Ascending aorta (tissue), 2 donors: ENCODE data around the gene RBM33. TPM values are rescaled to one million over a fixed set of nuclear protein-coding genes. Genes with fewer than 3 reads are reported as not detected.

Experiments used
- DNase-seq, 2 donors: peaks; one replicate each; pipeline ENCODE4 v3.0.0-alpha.2; 2019; ENCODE audit warnings: low spot score in 2 of 2
- H3K27ac ChIP-seq, 2 donors: fragments of 200-600 bp; sonication (generic); one replicate each; pipeline ENCODE4 v1.5.1; 2016 to 2017; ENCODE audit warnings: mild to moderate bottlenecking in 1 of 2
- H3K27me3 ChIP-seq: fragments of 200-600 bp; sonication (generic); one replicate; pipeline ENCODE4 v1.5.1; 2017
- H3K36me3 ChIP-seq, 2 donors: fragments of 200-600 bp; sonication (generic); one replicate each; pipeline ENCODE4 v1.5.1; 2016
- H3K4me1 ChIP-seq, 2 donors: fragments of 200-600 bp; sonication (generic); one replicate each; pipeline ENCODE4 v1.5.1; 2016 to 2017; ENCODE audit warnings: mild to moderate bottlenecking in 1 of 2
- H3K4me3 ChIP-seq, 2 donors: fragments of 200-600 bp; sonication (generic); one replicate each; pipeline ENCODE4 v1.5.1; 2016 to 2017; ENCODE audit warnings: mild to moderate bottlenecking in 1 of 2
- H3K9me3 ChIP-seq, 2 donors: fragments of 200-600 bp; sonication (generic); one replicate each; pipeline ENCODE4 v1.5.1; 2016
- intact Hi-C: fragments of 100-400 bp; cut with DNase I; formaldehyde crosslinking; loops from one replicate; pipeline ENCODE4 v1.15.1; 2023
- total RNA-seq: library from RNA; depleted of rRNA; stranded (reverse); fragments of >200 nt; gene quantifications from one replicate; pipeline ENCODE4 v1.1.0, GENCODE V29; 2016
- TF ChIP-seq, protein P1 (sequence below), 3 experiments: fragments of 200-600 bp in 2 of 3; fragments of 450-650 bp in 1 of 3; sonication (generic) in 2 of 3; IDR thresholded peaks; one replicate each; pipeline ENCODE4 v1.5.1; 2016 to 2019; ENCODE audit warnings: antibody characterized with exemption in 3 of 3, mild to moderate bottlenecking in 1 of 3, moderate library complexity in 1 of 3

The RBM33 gene
- total RNA-seq, 1 donor from 2014 or later = 44.2 TPM

DNA sequence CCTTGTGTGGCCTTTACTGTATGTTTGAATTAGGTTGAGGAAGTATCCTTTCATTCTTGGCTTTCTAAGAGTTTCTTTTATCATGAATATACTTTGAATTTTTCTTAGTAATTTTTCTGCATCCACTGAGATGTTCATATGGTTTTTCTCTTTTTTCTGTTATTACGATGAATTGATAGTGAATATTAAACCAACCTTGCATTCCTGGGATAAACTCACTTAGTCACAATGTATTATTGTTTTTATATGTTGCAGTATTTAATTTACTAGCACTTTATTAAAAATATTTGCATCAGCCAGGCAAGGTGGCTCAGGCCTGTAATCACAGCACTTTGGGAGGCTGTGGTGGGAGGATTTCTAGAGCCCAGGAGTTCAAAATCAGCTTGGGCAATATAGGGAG, 15.3 kb upstream of the RBM33 start:
- Histone ChIP-seq H3K36me3 (no peaks in the 10 kb centered on the region), H3K27me3 (no peaks in the 10 kb centered on the region), H3K9me3 (peaks cover 0 to 53% of the 10 kb centered on the region in 2 donors), H3K27ac (no peak overlapping the region), H3K4me3 (no peak overlapping the region), H3K4me1 (no peaks in the 10 kb centered on the region)
- intact Hi-C loops = no loop called here
- TF ChIP-seq, protein P1, sequence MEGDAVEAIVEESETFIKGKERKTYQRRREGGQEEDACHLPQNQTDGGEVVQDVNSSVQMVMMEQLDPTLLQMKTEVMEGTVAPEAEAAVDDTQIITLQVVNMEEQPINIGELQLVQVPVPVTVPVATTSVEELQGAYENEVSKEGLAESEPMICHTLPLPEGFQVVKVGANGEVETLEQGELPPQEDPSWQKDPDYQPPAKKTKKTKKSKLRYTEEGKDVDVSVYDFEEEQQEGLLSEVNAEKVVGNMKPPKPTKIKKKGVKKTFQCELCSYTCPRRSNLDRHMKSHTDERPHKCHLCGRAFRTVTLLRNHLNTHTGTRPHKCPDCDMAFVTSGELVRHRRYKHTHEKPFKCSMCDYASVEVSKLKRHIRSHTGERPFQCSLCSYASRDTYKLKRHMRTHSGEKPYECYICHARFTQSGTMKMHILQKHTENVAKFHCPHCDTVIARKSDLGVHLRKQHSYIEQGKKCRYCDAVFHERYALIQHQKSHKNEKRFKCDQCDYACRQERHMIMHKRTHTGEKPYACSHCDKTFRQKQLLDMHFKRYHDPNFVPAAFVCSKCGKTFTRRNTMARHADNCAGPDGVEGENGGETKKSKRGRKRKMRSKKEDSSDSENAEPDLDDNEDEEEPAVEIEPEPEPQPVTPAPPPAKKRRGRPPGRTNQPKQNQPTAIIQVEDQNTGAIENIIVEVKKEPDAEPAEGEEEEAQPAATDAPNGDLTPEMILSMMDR (IDR thresholded peaks at IDR 0.05) = no peak
- DNase-seq = no peak

- H3K9me3 ChIP-seq = peaks cover 4 to 55% of the 10 kb centered on the region in 2 donors
- H3K27me3 ChIP-seq = no peaks in the 10 kb centered on the region
- no peaks in the 10 kb centered on the region for H3K4me1 ChIP-seq
- DNase-seq = no peak
- TF ChIP-seq, protein P1 (IDR thresholded peaks at IDR 0.05) = no peak
- H3K27ac ChIP-seq = no peak overlapping the region
- no peak overlapping the region for H3K4me3 ChIP-seq
- intact Hi-C loops = no loop called here
- H3K36me3 ChIP-seq = no peaks in the 10 kb centered on the region
Observed at GRCh38 chr7:155631155-155631554, 13.3 kb upstream of the RBM33 start.

- H3K4me3 ChIP-seq = no peak overlapping the region
- intact Hi-C loops = no loop called here
- TF ChIP-seq, protein P1 (IDR thresholded peaks at IDR 0.05) = no peak
- no peaks in the 10 kb centered on the region for H3K4me1 ChIP-seq
- no peaks in the 10 kb centered on the region for H3K27me3 ChIP-seq
- H3K36me3 ChIP-seq = peaks cover 0 to 4% of the 10 kb centered on the region in 2 donors
- no peak overlapping the region for H3K27ac ChIP-seq
- peaks cover 21 to 61% of the 10 kb centered on the region in 2 donors for H3K9me3 ChIP-seq
- no peak for DNase-seq
Observed at GRCh38 chr7:155635817-155636216, 8.6 kb upstream of the RBM33 start.

- TF ChIP-seq, protein P1 (IDR thresholded peaks at IDR 0.05) = no peak
- H3K27me3 ChIP-seq = no peaks in the 10 kb centered on the region
- DNase-seq = no peak
- intact Hi-C loops = no loop called here
- H3K4me1 ChIP-seq = no peaks in the 10 kb centered on the region
- H3K4me3 ChIP-seq = no peak overlapping the region
- no peak overlapping the region for H3K27ac ChIP-seq
- H3K9me3 ChIP-seq = peaks cover 21 to 49% of the 10 kb centered on the region in 2 donors
- H3K36me3 ChIP-seq = peaks cover 0 to 4% of the 10 kb centered on the region in 2 donors
Observed at GRCh38 chr7:155637155-155637554, 7.3 kb upstream of the RBM33 start.

DNA sequence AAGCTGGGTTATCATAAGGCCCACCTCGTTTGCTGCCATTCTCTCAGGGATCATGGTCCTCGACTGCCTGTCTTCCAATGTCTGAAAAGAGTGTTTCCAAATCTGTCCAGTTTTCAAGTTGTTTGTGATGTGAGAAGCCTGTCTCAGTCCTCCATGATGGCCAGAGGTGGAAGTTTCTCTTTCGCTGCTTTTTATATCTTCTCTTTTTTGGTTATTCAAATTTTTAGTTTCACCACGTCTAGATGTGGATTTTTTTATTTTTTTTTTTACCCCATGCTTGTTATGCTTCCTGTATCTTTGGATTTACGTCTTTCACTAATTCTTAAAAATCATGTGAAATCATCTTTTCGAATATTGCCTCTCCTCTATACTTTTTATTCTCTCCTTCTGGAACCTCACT, 6.1 kb upstream of the RBM33 start:
- Histone ChIP-seq H3K9me3 (peaks cover 21 to 39% of the 10 kb centered on the region in 2 donors), H3K36me3 (peaks cover 0 to 4% of the 10 kb centered on the region in 2 donors), H3K4me3 (no peak overlapping the region), H3K27ac (no peak overlapping the region), H3K4me1 (peaks cover 0 to 2% of the 10 kb centered on the region in 2 donors), H3K27me3 (no peaks in the 10 kb centered on the region)
- DNase-seq = no peak
- intact Hi-C loops = no loop called here
- TF ChIP-seq, protein P1 (IDR thresholded peaks at IDR 0.05) = no peak
